ENCODE results near the gene PAX8. TPM values are rescaled to one million over a fixed set of nuclear protein-coding genes. Genes with fewer than 3 reads are reported as not detected.

Gene PAX8
- total RNA-seq, 1 experiment from 2014 or later: 3.4 TPM

Other genes with a start within 250 kb of the PAX8 start
- not detected in 2 replicates for gene IL36B, start 226.1 kb downstream of the PAX8 start, total RNA-seq (2014; rRNA removed)
- gene IL36RN, start 219.7 kb downstream of the PAX8 start, total RNA-seq (2014; rRNA removed): 0.36 TPM in 1 of 2 replicates, not detected in the other
- gene IL1F10, start 211.0 kb downstream of the PAX8 start, total RNA-seq (2014; rRNA removed): not detected in 2 replicates
- gene IL1RN, start 151.3 kb downstream of the PAX8 start, total RNA-seq (2014; rRNA removed): 1.3 and 8.2 TPM in 2 replicates
- 46.6 and 60.3 TPM in 2 replicates for gene PSD4, start 105.0 kb downstream of the PAX8 start, total RNA-seq (2014; rRNA removed)
- gene ZNG1B, start 158.8 kb upstream of the PAX8 start, total RNA-seq (2014; rRNA removed): 44.0 and 48.7 TPM in 2 replicates
- gene FOXD4L1, start 219.7 kb upstream of the PAX8 start, total RNA-seq (2014; rRNA removed): 0.33 TPM in 1 of 2 replicates, not detected in the other